Nephron progenitor cell (in vitro differentiated cells): Measurements from ENCODE around the gene EGFLAM.
A peak's percentile ranks its signal among the peaks of the same experiment; 100 is the strongest.

Experiments used
- DNase-seq: peaks from one replicate; pipeline ENCODE4 v3.0.0; 2021
- H3K27ac Mint-ChIP-seq: 2 replicates; pipeline ENCODE4 v1.8.0; 2021; ENCODE audit warnings: mild to moderate bottlenecking, moderate library complexity, mixed read lengths
- H3K27me3 Mint-ChIP-seq: 2 replicates; pipeline ENCODE4 v1.8.0; 2021; ENCODE audit warnings: mild to moderate bottlenecking, low read depth, mixed read lengths; ENCODE audit not compliant: poor library complexity
- H3K36me3 Mint-ChIP-seq: 2 replicates; pipeline ENCODE4 v1.8.0; 2021; ENCODE audit warnings: low read depth, mixed read lengths
- H3K4me1 Mint-ChIP-seq: 2 replicates; pipeline ENCODE4 v1.8.0; 2021; ENCODE audit warnings: mixed read lengths
- H3K4me3 Mint-ChIP-seq: 2 replicates; pipeline ENCODE4 v1.8.0; 2021; ENCODE audit warnings: mild to moderate bottlenecking, moderate library complexity, mixed read lengths
- H3K9me3 Mint-ChIP-seq: 2 replicates; pipeline ENCODE4 v1.8.0; 2021; ENCODE audit warnings: mild to moderate bottlenecking, moderate library complexity, mixed read lengths
- CTCF ChIP-seq: fragments of 200-600 bp; sonication (generic); IDR thresholded peaks from 2 replicates; pipeline ENCODE4 v1.5.0; 2021; ENCODE audit warnings: antibody characterized with exemption

EGFLAM gene

GRCh38 chr5:38370358-38371100, 112.2 kb downstream of the EGFLAM start:
- no peak for TF ChIP-seq CTCF
- H3K4me3 Mint-ChIP-seq = no peak overlapping the region
- H3K27me3 Mint-ChIP-seq = peaks cover 2% of the 10 kb centered on the region
- no peaks in the 10 kb centered on the region for H3K9me3 Mint-ChIP-seq
- peaks cover 23% of the 10 kb centered on the region for H3K36me3 Mint-ChIP-seq
- no peak overlapping the region for H3K27ac Mint-ChIP-seq
- H3K4me1 Mint-ChIP-seq = peaks cover 18% of the 10 kb centered on the region
- no peak for DNase-seq

GRCh38 chr5:38371596-38371995, 113.2 kb downstream of the EGFLAM start:
- H3K4me3 Mint-ChIP-seq = no peak overlapping the region
- H3K27me3 Mint-ChIP-seq = peaks cover 2% of the 10 kb centered on the region

GRCh38 chr5:38373743-38374142, 115.4 kb downstream of the EGFLAM start:
- H3K36me3 Mint-ChIP-seq = peaks cover 23% of the 10 kb centered on the region
- H3K4me1 Mint-ChIP-seq = peaks cover 33% of the 10 kb centered on the region
- H3K27ac Mint-ChIP-seq = peak overlapping the region; percentile 56
- no peak for TF ChIP-seq CTCF
- no peak overlapping the region for H3K4me3 Mint-ChIP-seq
- DNase-seq = no peak
- H3K9me3 Mint-ChIP-seq = no peaks in the 10 kb centered on the region
- H3K27me3 Mint-ChIP-seq = peaks cover 2% of the 10 kb centered on the region

More at GRCh38 chr5:38371596-38371995, 113.2 kb downstream of the EGFLAM start:
- peaks cover 23% of the 10 kb centered on the region for H3K36me3 Mint-ChIP-seq
- H3K4me1 Mint-ChIP-seq = peaks cover 21% of the 10 kb centered on the region
- no peak for DNase-seq
- no peak overlapping the region for H3K27ac Mint-ChIP-seq
- no peak for TF ChIP-seq CTCF
- H3K9me3 Mint-ChIP-seq = no peaks in the 10 kb centered on the region

DNA sequence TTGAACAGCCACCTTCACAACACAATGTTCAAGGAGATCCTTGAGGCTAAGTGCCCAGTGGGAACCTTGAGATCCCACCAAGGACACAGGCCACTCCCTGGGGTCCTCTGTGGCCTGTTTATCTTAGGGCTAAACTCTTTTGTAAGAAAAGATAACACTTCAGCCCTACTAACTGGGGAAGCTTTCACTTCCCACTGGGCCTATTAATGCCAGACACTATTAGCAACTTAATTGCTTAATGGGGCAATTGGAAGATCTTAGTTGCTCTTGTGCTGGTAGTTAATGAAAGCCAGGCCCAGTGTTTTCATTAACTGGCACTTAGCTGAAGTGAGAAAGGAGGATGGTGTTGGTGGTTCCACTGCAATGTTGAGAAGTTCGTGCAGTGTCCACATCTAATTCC, 117.1 kb downstream of the EGFLAM start:
- no peak for DNase-seq
- Mint-ChIP-seq H3K9me3 (no peaks in the 10 kb centered on the region), H3K4me1 (peaks cover 47% of the 10 kb centered on the region), H3K36me3 (peaks cover 20% of the 10 kb centered on the region), H3K27me3 (peaks cover 2% of the 10 kb centered on the region), H3K27ac (peak overlapping the region; percentile 69), H3K4me3 (no peak overlapping the region)
- no peak for TF ChIP-seq CTCF

GRCh38 chr5:38376404-38376803, 118.0 kb downstream of the EGFLAM start:
- Mint-ChIP-seq H3K27ac (no peak overlapping the region), H3K9me3 (no peaks in the 10 kb centered on the region), H3K4me3 (no peak overlapping the region), H3K27me3 (peaks cover 2% of the 10 kb centered on the region), H3K4me1 (peaks cover 57% of the 10 kb centered on the region), H3K36me3 (peaks cover 10% of the 10 kb centered on the region)
- no peak for DNase-seq
- no peak for TF ChIP-seq CTCF

- peak overlapping the region; percentile 97 for H3K27ac Mint-ChIP-seq
- no peak for TF ChIP-seq CTCF
These were observed 120.2 kb downstream of the EGFLAM start for GRCh38 chr5:38378579-38378978.

More at GRCh38 chr5:38378579-38378978, 120.2 kb downstream of the EGFLAM start:
- no peak for DNase-seq
- H3K9me3 Mint-ChIP-seq = no peaks in the 10 kb centered on the region
- peaks cover 71% of the 10 kb centered on the region for H3K4me1 Mint-ChIP-seq
- no peaks in the 10 kb centered on the region for H3K27me3 Mint-ChIP-seq
- no peaks in the 10 kb centered on the region for H3K36me3 Mint-ChIP-seq
- H3K4me3 Mint-ChIP-seq = peak overlapping the region; percentile 67
